ENCODE data around the gene FLRT1.

- TF ChIP-seq, protein P1, sequence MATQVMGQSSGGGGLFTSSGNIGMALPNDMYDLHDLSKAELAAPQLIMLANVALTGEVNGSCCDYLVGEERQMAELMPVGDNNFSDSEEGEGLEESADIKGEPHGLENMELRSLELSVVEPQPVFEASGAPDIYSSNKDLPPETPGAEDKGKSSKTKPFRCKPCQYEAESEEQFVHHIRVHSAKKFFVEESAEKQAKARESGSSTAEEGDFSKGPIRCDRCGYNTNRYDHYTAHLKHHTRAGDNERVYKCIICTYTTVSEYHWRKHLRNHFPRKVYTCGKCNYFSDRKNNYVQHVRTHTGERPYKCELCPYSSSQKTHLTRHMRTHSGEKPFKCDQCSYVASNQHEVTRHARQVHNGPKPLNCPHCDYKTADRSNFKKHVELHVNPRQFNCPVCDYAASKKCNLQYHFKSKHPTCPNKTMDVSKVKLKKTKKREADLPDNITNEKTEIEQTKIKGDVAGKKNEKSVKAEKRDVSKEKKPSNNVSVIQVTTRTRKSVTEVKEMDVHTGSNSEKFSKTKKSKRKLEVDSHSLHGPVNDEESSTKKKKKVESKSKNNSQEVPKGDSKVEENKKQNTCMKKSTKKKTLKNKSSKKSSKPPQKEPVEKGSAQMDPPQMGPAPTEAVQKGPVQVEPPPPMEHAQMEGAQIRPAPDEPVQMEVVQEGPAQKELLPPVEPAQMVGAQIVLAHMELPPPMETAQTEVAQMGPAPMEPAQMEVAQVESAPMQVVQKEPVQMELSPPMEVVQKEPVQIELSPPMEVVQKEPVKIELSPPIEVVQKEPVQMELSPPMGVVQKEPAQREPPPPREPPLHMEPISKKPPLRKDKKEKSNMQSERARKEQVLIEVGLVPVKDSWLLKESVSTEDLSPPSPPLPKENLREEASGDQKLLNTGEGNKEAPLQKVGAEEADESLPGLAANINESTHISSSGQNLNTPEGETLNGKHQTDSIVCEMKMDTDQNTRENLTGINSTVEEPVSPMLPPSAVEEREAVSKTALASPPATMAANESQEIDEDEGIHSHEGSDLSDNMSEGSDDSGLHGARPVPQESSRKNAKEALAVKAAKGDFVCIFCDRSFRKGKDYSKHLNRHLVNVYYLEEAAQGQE (IDR thresholded peaks at IDR 0.05; ENCODE audit: borderline replicate concordance), result no peak
- TF ChIP-seq CTCF (IDR thresholded peaks at IDR 0.05; ENCODE audit: poor library complexity, severe bottlenecking) (no peak), TAF1 (IDR thresholded peaks at IDR 0.05; ENCODE audit: low read depth) (no peak), EZH2 (IDR thresholded peaks at IDR 0.05; ENCODE audit: borderline replicate concordance, insufficient read depth, low read length, poor library complexity, severe bottlenecking) (no peak), EP300 (conservative IDR thresholded peaks at IDR 0.05; ENCODE audit: poor library complexity, severe bottlenecking) (no peak), MXI1 (conservative IDR thresholded peaks at IDR 0.05; ENCODE audit: poor library complexity, severe bottlenecking) (no peak), SMC3 (conservative IDR thresholded peaks at IDR 0.05; ENCODE audit: poor library complexity) (no peak), POLR2AphosphoS5 (IDR thresholded peaks at IDR 0.05) (no peak), RAD21 (conservative IDR thresholded peaks at IDR 0.05) (no peak)
These were observed 26.0 kb upstream of the FLRT1 start for GRCh38 chr11:64009710-64010109.

Data from neural cell (in vitro differentiated cells).